ENCODE results near the gene TRIO. TPM values are rescaled to one million over a fixed set of nuclear protein-coding genes. Genes with fewer than 3 reads are reported as not detected.
"Not testable (repeated sequence)": the region's sequence is repeated elsewhere in the genome, so short reads cannot be mapped to it uniquely, and the experiment has no call there.

The TRIO gene
- total RNA-seq, 1 donor from 2014 or later: 76.8 TPM

DNA sequence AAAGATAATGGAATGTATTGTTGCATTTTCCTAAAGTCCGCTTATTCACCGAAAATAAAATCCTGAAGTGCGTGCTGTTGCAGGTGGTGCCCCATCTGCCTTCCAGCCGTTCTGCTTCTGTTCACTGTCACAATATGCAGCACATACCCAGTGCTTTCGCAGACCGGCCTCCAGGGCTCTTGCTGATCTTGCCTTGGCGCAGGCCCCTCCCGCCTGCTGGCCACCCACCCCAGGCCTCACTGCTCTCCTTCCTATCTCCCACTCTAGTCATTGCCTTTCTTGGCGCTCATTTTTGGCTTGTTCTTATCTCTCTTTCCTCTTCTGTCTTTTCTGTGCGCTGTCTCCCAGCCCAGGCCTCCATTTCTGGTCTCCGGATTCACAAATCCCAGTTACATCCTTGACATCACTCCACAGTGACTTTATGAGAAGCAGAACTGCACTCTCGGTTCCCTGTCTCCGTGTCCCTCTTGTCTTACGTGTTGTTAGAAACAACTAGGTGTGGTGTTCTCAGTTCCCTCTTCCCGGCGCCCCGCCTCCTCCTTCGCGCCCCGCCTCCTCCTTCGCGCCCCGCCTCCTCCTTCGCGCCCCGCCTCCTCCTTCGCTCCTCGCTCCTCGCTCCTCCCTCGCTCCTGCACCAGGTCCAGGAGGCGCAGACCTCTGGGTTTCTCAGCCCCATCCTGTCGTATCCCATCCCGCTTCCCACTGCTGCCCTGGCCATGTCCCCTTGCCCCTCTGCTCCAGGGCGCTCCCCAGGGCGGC lies 236.8 kb downstream of the TRIO start:
- no peak for DNase-seq (ENCODE audit: low read depth in 2 of 2)

GRCh38 chr5:14380712-14381111 lies 237.6 kb downstream of the TRIO start:
- DNase-seq (ENCODE audit: low read depth in 2 of 2): no peak

DNA sequence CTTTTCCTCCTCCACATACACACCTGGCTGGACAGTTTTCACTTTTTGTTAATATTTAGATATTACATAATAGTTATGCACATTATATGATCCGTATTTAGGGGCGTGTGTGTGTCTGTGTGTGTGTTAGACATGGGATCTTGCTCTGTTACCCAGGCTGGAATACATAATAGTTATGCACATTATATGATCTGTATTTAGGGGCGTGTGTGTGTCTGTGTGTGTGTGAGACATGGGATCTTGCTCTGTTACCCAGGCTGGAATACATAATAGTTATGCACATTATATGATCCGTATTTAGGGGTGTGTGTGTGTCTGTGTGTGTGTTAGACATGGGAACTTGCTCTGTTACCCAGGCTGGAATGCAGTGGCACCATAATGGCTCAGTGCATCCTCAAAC lies 239.5 kb downstream of the TRIO start:
- DNase-seq (ENCODE audit: low read depth in 2 of 2): no peak

DNA sequence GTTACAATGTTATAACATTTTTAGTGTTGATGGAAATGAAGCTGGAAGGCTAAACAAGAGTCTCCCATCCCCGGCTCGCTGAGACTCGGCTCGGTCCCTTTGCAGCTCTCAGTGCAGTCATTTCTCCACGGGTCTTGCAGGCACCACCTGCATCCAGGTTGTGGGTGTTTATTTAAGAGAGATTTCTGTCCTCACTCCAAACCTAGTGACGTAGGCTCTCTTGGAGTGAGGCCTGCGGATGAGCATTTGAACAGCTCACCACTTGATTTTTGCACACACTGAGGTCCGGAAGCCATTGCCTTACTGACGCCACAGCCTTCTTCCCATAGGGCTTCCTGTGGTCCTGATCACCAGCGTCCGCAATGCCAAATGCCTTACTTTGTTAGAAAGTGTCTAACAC lies 240.8 kb downstream of the TRIO start:
- peak; percentile 71 to 82 for DNase-seq (ENCODE audit: low read depth in 2 of 2)

GRCh38 chr5:14385019-14385418 lies 241.9 kb downstream of the TRIO start:
- DNase-seq (ENCODE audit: low read depth in 2 of 2): peak in 1 of 2 donors; percentile 32

GRCh38 chr5:14386884-14387624 lies 243.9 kb downstream of the TRIO start:
- peak; percentile 31 to 41 for DNase-seq (ENCODE audit: low read depth in 2 of 2)

DNA sequence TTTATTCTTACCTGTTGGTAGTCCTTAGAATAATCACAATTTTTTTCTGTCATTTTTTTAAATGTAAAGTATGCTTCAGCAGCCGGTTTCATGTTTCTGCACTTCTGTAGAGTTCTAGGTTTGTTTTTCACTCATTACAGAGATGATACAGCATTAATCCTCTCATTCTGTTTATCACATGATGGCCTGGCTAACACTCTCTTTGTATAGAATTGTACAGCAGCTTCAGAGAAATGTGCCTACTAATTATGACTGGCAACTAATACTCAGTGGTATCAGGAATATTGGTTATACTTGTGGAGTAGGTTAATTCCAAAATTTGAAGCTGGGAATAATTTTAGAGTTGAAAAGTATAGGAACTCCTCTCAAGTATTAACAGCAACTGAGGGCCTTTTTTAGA lies 245.6 kb downstream of the TRIO start:
- DNase-seq (ENCODE audit: low read depth in 2 of 2): no peak

DNA sequence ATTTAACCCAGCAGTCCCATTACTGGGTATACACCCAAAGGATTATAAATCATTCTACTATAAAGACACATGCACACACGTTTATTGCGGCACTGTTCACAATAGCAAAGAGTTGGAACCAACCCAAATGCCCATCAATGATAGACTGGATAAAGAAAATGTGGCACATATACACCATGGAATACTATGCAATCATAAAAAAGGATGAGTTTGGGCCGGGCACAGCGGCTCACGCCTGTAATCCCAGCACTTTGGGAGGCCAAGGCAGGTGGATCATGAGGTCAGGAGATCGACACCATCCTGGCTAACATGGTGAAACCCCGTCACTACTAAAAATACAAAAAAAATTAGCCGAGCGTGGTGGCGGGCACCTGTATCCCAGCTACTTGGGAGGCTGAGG lies 249.4 kb downstream of the TRIO start:
- DNase-seq (ENCODE audit: low read depth in 2 of 2): not testable (repeated sequence)

DNA sequence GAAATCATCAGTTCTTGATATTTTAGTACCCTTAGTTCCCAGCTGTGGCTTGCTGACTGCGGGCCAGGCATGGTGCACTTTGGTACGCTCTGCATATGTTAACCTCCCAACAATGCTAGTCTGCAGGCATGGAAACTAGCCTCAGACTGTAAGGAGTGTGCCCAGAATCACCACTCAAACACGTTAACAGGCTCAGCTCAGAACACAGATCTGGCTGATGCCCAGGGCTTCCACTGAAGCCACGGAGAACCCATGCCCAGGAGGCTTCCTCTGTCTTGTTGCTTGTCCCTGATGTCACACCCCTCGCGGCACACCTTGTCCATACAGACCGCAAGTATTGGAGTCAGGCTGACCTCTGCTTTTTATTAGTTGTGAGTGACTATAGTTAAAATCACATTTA lies 251.2 kb downstream of the TRIO start:
- DNase-seq (ENCODE audit: low read depth in 2 of 2): no peak

- DNase-seq (ENCODE audit: low read depth in 2 of 2): no peak
Measured at GRCh38 chr5:14395411-14395810, 252.3 kb downstream of the TRIO start.

DNA sequence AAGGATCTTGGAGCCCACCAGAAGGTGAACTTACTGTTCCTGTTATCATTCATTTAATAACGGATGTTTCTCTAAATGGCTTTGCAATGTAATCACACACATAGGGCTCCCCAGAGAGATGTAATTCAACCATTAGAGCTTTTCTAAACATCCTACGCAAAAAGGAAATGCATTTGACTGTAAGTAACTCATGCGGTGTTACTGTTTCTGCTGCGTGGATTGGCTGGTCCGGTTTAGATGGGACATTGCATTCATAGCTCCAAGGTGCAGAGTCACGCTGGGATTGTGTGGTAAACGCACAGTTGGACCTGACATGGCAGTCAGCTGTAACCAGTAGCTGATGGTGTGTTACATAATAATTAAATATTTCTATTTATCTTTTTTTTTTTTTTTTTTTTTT lies 252.9 kb downstream of the TRIO start:
- DNase-seq (ENCODE audit: low read depth in 2 of 2): no peak

- DNase-seq (ENCODE audit: low read depth in 2 of 2): no peak
Measured at GRCh38 chr5:14396737-14397136, 253.6 kb downstream of the TRIO start.

- DNase-seq (ENCODE audit: low read depth in 2 of 2): peak; percentile 60 to 77
Measured at GRCh38 chr5:14397717-14398116, 254.6 kb downstream of the TRIO start.

GRCh38 chr5:14399054-14399692 lies 256.0 kb downstream of the TRIO start:
- peak; percentile 38 to 67 for DNase-seq (ENCODE audit: low read depth in 2 of 2)

DNA sequence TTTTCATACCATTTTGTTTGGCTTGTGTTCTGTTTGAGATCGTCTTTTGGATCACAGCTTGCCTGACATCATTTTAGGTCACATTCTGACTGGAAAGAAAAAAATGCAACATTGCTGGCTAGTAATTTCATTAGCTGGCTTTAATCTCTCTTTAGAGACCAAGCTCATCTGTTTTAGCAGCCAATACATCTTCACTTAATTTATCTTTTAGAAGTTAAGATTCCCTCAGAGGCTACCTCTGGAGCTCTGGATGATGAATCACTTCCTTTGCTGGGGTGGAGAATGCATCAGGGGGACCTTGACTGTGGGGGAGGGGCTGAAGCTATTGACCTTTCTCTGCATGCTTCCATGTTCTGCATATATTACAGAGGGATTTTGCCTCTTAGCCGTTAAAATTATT lies 256.9 kb downstream of the TRIO start:
- peak in 1 of 2 donors; percentile 49 for DNase-seq (ENCODE audit: low read depth in 2 of 2)

- no peak for DNase-seq (ENCODE audit: low read depth in 2 of 2)
Measured at GRCh38 chr5:14400611-14401010, 257.5 kb downstream of the TRIO start.

GRCh38 chr5:14401639-14402038 lies 258.5 kb downstream of the TRIO start:
- no peak for DNase-seq (ENCODE audit: low read depth in 2 of 2)

GRCh38 chr5:14402424-14402823 lies 259.3 kb downstream of the TRIO start:
- DNase-seq (ENCODE audit: low read depth in 2 of 2): no peak

- no peak for DNase-seq (ENCODE audit: low read depth in 2 of 2)
Measured at GRCh38 chr5:14404780-14405179, 261.6 kb downstream of the TRIO start.

GRCh38 chr5:14405267-14405666 lies 262.1 kb downstream of the TRIO start:
- DNase-seq (ENCODE audit: low read depth in 2 of 2): peak in 1 of 2 donors; percentile 51

GRCh38 chr5:14405706-14406553 lies 262.8 kb downstream of the TRIO start:
- DNase-seq (ENCODE audit: low read depth in 2 of 2): no peak

- DNase-seq (ENCODE audit: low read depth in 2 of 2): peak in 1 of 2 donors; percentile 89
Measured at GRCh38 chr5:14406554-14406849, 263.4 kb downstream of the TRIO start.
